Neural progenitor cell (in vitro differentiated cells): ENCODE results near the gene CCDC85C. TPM values are rescaled to one million over a fixed set of nuclear protein-coding genes. Genes with fewer than 3 reads are reported as not detected.

Experiments
- DNase-seq: peaks from one replicate; pipeline ENCODE4 v3.0.0-alpha.2; 2016; ENCODE audit warnings: low spot score
- H2AFZ ChIP-seq: fragments of 200-600 bp; sonication (generic); replicated peaks from 2 replicates; pipeline ENCODE4 v1.6.1; 2016; ENCODE audit warnings: antibody characterized with exemption
- H3F3A ChIP-seq: fragments of 200-600 bp; sonication (generic); 2 replicates; pipeline ENCODE4 v1.6.1; 2016; ENCODE audit warnings: antibody characterized with exemption, low read depth
- H3K27ac ChIP-seq: fragments of 200-600 bp; sonication (generic); 2 replicates; pipeline ENCODE4 v1.5.1; 2016; ENCODE audit warnings: mild to moderate bottlenecking
- H3K27me3 ChIP-seq: fragments of 200-600 bp; sonication (generic); 2 replicates; pipeline ENCODE4 v1.6.1; 2016; ENCODE audit warnings: mild to moderate bottlenecking, moderate library complexity
- H3K36me3 ChIP-seq: fragments of 200-600 bp; sonication (generic); 2 replicates; pipeline ENCODE4 v1.5.1; 2016
- H3K4me1 ChIP-seq: fragments of 200-600 bp; sonication (generic); 2 replicates; pipeline ENCODE4 v1.6.1; 2016; ENCODE audit warnings: mixed run types
- H3K4me2 ChIP-seq: fragments of 200-600 bp; sonication (generic); 2 replicates; pipeline ENCODE4 v1.6.1; 2016
- H3K4me3 ChIP-seq: fragments of 200-600 bp; sonication (generic); 2 replicates; pipeline ENCODE4 v1.5.1; 2016
- H3K79me2 ChIP-seq: fragments of 200-600 bp; sonication (generic); 2 replicates; pipeline ENCODE4 v1.6.1; 2016; ENCODE audit warnings: low read depth
- H3K9ac ChIP-seq: fragments of 200-600 bp; sonication (generic); 2 replicates; pipeline ENCODE4 v1.6.1; 2016
- H3K9me3 ChIP-seq: fragments of 200-600 bp; sonication (generic); 2 replicates; pipeline ENCODE4 v1.5.1; 2016; ENCODE audit warnings: low read depth
- H4K20me1 ChIP-seq: fragments of 200-600 bp; sonication (generic); 2 replicates; pipeline ENCODE4 v1.6.1; 2016; ENCODE audit warnings: low read depth
- H3K27ac Mint-ChIP-seq: 3 replicates; pipeline ENCODE4 v1.8.0; 2021; ENCODE audit warnings: mixed read lengths
- H3K27me3 Mint-ChIP-seq: 2 replicates; pipeline ENCODE4 v1.8.0; 2022; ENCODE audit warnings: low read depth, mild to moderate bottlenecking, inconsistent platforms, moderate library complexity, mixed read lengths; ENCODE audit not compliant: insufficient read depth
- H3K36me3 Mint-ChIP-seq: 3 replicates; pipeline ENCODE4 v1.8.0; 2021; ENCODE audit warnings: mixed read lengths
- H3K4me1 Mint-ChIP-seq: 3 replicates; pipeline ENCODE4 v1.8.0; 2021; ENCODE audit warnings: mixed read lengths
- H3K4me3 Mint-ChIP-seq: 3 replicates; pipeline ENCODE4 v1.8.0; 2021; ENCODE audit warnings: mild to moderate bottlenecking, moderate library complexity, mixed read lengths
- H3K9me3 Mint-ChIP-seq: 3 replicates; pipeline ENCODE4 v1.8.0; 2020; ENCODE audit warnings: mixed read lengths
- EZH2 ChIP-seq: fragments of 200-600 bp; sonication (generic); IDR thresholded peaks from 2 replicates; pipeline ENCODE4 v1.6.1; 2017; ENCODE audit warnings: antibody characterized with exemption, mild to moderate bottlenecking, moderate library complexity
- EZH2phosphoT487 ChIP-seq: fragments of 200-600 bp; sonication (generic); IDR thresholded peaks from 2 replicates; pipeline ENCODE4 v1.6.1; 2017; ENCODE audit warnings: antibody characterized with exemption
- small RNA-seq: library from RNA; depleted of rRNA; stranded (forward); fragments of <200 nt; gene quantifications from one replicate; pipeline ENCODE3, GENCODE V24; 2015
- total RNA-seq: library from RNA; depleted of rRNA; stranded (reverse); fragments of >200 nt; gene quantifications from 2 replicates; pipeline ENCODE4 v1.2.3, GENCODE V29; 2015; ENCODE audit warnings: low replicate concordance
- TF ChIP-seq, protein P1 (sequence below): fragments of 200-600 bp; sonication (generic); IDR thresholded peaks from 2 replicates; pipeline ENCODE4 v1.5.1; 2017; ENCODE audit warnings: antibody characterized with exemption, mild to moderate bottlenecking

Gene CCDC85C
- total RNA-seq, 1 donor from 2014 or later = 19.0 TPM

DNA sequence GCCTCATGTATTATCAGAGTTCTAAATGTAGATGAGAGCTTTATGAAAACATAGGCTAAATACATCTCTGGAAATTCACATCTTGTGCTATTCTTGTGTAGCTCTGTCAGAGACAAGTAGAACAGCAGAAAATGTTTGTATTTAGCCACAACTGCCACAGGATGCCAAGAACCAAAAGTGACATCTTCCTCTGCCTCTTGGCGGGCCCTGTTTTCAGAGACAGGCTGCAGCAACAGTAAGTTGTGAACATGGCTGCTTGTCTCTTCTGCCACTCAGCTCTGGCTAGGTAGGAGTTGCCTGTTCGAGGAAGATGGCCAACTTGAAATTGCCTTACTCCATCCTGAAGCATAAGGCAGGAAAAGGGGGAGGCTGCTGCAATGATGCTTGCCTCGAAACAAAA, 153.7 kb downstream of the CCDC85C start:
- no peak overlapping the region for H2AFZ ChIP-seq
- TF ChIP-seq, protein P1, sequence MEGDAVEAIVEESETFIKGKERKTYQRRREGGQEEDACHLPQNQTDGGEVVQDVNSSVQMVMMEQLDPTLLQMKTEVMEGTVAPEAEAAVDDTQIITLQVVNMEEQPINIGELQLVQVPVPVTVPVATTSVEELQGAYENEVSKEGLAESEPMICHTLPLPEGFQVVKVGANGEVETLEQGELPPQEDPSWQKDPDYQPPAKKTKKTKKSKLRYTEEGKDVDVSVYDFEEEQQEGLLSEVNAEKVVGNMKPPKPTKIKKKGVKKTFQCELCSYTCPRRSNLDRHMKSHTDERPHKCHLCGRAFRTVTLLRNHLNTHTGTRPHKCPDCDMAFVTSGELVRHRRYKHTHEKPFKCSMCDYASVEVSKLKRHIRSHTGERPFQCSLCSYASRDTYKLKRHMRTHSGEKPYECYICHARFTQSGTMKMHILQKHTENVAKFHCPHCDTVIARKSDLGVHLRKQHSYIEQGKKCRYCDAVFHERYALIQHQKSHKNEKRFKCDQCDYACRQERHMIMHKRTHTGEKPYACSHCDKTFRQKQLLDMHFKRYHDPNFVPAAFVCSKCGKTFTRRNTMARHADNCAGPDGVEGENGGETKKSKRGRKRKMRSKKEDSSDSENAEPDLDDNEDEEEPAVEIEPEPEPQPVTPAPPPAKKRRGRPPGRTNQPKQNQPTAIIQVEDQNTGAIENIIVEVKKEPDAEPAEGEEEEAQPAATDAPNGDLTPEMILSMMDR = no peak
- TF ChIP-seq EZH2phosphoT487 (no peak), EZH2 (no peak)
- no peaks in the 10 kb centered on the region for H3K9me3 Mint-ChIP-seq
- no peaks in the 10 kb centered on the region for H3K27me3 ChIP-seq
- no peak overlapping the region for H3K27ac ChIP-seq
- H3K27me3 Mint-ChIP-seq = peaks cover 2% of the 10 kb centered on the region
- H3K9ac ChIP-seq = no peak overlapping the region
- no peaks in the 10 kb centered on the region for H3K4me1 ChIP-seq
- no peak overlapping the region for H3K4me3 ChIP-seq
- H3K36me3 Mint-ChIP-seq = peaks cover 16% of the 10 kb centered on the region
- no peak overlapping the region for H3K4me3 Mint-ChIP-seq
- no peak for DNase-seq
- no peaks in the 10 kb centered on the region for H3F3A ChIP-seq
- no peak overlapping the region for H3K4me2 ChIP-seq
- no peaks in the 10 kb centered on the region for H3K9me3 ChIP-seq
- peaks cover 5% of the 10 kb centered on the region for H4K20me1 ChIP-seq
- H3K79me2 ChIP-seq = no peaks in the 10 kb centered on the region
- H3K36me3 ChIP-seq = no peaks in the 10 kb centered on the region
- H3K27ac Mint-ChIP-seq = no peak overlapping the region
- no peaks in the 10 kb centered on the region for H3K4me1 Mint-ChIP-seq

Small RNAs within 50 kb of the gene (small RNA-seq; reads per million reads assigned to genes)
- not detected for gene RF00019

Other genes starting within 250 kb of the CCDC85C start
- gene SETD3, start 123.3 kb downstream of the CCDC85C start, total RNA-seq = 54.7 and 68.0 TPM in 2 replicates
- 18.1 and 19.0 TPM in 2 replicates for gene CCNK, start 122.8 kb downstream of the CCDC85C start, total RNA-seq
- 0.32 and 1.2 TPM in 2 replicates for gene HHIPL1, start 40.9 kb upstream of the CCDC85C start, total RNA-seq
- gene CYP46A1, start 80.1 kb upstream of the CCDC85C start, total RNA-seq = 0.77 and 1.1 TPM in 2 replicates
- gene EML1, start 189.2 kb upstream of the CCDC85C start, total RNA-seq = 47.7 and 57.2 TPM in 2 replicates